Endometrium (tissue), 2 donors: ENCODE measurements around the gene KRT12.
"Not testable (repeated sequence)": the region's sequence is repeated elsewhere in the genome, so short reads cannot be mapped to it uniquely, and the experiment has no call there.

ENCODE experiments used
- FAIRE-seq: peaks from 2 replicates; lab custom pipeline; 2012; peaks lifted over from hg19 to GRCh38; lab: Jason Lieb, UNC
- donor health status: control.
- donor health status: control.

KRT12 gene

GRCh38 chr17:40883626-40884334 lies 16.8 kb upstream of the KRT12 start:
- no peak for FAIRE-seq

DNA sequence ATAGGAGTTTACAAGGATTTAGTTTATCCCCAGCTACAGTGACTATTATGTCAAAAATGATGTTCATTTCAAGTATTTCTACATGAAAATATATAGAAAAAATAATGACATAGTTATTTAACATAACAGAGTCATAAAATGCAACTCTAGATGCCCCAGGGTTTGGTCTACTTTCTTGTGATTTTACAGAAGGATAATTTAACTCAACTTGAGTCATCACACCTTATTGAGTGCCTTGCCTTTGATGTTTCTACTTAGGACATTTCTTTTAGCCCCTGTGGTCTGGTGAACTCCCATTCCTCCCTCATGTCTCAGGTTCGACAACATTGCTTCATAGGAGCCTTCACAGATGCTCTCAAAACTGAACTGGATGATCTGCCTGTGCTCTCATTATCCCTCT lies 16.0 kb upstream of the KRT12 start:
- no peak for FAIRE-seq

GRCh38 chr17:40879026-40879425 lies 12.0 kb upstream of the KRT12 start:
- FAIRE-seq: no peak

DNA sequence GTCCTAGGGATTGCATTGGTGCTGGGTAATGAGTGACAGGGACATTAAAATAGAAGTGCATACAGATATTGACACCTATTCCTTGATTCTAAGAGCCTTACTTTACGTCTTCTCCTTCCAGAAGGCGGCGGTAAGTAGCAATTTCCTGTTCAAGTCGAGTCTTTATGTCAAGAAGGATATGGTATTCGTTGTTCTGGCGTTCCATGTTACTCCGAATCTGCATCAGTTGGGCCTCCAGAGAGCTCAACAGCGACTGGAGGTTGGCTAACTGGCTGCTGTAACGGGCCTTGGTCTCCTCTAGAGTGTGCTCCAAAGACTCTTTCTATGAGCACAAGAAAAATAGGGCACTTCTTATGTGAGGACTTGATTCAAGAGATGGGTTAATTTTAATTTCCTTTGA lies 11.0 kb upstream of the KRT12 start:
- FAIRE-seq: no peak

GRCh38 chr17:40873801-40874200 lies 6.8 kb upstream of the KRT12 start:
- no peak for FAIRE-seq

- no peak for FAIRE-seq
Measured at GRCh38 chr17:40873255-40873654, 6.2 kb upstream of the KRT12 start.

- no peak for FAIRE-seq
Measured at GRCh38 chr17:40872416-40872815, 5.4 kb upstream of the KRT12 start.

GRCh38 chr17:40871316-40871715 lies 4.3 kb upstream of the KRT12 start:
- no peak for FAIRE-seq

DNA sequence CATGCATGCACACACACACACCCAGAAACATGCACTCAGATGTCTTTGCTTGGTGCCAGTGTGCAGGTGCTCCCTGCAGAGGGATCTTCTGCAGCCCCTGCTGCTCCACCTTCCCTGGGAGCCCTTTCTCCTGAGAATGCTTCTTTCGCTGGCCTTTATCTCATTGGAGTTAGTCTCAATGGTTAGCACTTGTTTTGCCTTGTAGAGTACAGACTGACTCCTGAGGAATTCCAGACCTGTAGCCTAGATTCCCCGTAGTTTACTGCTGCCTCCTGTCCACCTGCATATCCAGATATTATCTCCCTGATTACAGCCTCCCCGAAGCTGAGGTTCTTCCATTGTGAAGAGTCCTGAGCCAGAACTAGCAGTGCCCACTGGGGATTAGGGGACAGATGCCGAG lies 3.1 kb upstream of the KRT12 start:
- no peak for FAIRE-seq

DNA sequence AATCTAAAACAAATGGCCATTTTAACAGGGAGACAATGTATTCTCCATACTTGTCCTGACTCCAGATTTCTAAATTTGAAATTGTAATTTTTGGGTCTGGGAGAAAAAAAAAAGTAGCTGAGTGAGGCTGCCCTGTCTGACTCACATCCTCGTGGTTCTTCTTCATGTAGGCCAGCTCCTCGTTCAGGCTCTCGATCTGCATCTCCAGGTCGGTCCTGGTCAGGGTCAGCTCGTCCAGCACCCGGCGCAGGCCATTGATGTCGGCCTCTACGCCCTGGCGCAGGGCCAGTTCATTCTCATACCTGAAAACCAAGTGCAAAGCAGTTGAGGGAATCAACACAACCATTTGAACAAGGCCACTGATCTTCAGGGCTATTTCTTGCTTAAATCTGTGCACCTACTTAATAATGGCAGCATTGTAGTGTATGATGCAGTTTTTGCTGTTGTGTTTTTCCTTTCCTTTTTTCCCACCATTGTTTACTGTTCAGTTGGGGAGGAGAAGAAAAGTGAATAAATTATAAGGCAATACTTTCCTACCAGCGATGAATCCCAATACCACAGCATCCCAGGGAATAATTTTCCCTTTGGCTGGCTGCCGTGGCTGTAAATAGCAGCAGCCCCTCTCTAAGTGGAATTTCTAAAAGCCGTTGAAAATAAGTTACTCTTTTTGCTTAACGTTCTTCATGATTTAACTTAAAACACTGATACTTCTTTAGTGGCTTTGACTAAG lies 2.2 kb downstream of the KRT12 start:
- no peak for FAIRE-seq

DNA sequence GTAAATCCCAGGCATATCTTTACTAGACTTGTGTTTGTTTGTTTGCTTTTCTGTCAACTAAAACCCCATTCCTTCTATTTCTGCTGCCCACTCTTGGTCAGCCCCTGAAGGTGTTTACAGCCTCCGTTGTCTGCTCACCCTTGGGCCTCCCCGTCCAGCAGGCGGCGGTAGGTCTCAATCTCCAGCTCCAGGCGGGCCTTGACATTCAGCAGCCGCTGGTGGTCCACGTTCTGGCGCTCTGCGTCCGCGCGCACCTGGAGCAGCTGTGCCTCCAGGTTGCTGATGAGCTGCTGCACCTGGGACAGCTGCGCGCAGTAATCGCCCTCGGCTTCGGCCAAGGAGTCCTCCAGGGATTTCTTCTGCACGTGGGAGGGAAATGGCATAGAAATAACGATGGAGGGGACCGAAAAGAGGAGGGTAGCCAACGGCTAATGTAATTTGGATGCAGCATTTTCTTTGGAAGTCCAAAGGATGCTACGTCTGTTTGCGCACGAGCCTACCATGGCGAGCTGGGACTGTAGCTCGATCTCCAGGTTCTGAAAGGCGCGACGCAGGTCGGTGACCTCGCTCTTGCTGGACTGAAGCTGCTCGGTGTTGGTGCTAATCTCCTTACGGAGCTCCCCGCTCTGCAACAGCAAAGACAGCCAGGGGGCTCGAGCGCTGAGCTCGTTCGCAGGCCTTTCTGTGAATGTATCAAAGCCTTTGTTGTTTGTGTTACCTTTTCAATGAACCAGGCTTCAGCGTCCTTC lies 3.9 kb downstream of the KRT12 start:
- no peak for FAIRE-seq

DNA sequence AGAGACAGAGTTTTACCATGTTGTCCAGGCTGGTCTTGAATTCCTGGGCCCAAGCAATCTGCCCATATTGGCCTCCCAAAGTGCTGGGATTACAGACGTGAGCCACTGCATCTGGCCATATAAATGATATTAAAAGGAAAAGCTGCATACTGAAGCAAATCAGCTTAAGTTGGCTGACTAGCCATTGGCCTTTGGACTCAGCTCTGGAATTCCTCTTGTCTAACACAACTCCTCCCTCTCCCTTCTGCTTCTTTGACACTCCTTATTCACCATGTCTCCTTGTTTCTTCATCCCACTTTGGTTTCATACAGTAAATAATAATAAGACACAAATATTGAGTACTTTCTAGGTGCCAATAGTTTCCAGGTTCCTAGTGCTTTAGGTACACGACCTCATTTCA lies 7.5 kb downstream of the KRT12 start:
- FAIRE-seq: no peak

DNA sequence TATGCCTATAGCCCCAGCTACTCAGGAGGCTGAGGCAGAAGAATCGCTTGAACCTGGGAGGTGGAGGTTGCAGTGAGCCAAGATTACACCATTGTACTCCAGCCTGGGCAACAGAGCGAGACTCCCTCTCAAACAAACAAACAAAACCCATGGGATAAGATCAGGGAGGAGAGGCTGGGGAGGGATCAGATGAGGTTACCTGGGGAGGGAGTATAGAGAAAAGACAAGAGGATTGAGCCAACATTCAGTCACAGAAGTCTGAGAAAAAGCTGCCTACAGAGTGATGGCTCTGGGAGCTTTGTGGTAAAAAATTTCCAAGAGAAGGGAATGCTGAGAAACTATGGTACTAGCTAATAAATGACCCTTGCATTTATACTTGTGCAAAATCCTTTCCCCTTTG lies 8.4 kb downstream of the KRT12 start:
- FAIRE-seq: not testable (repeated sequence)

GRCh38 chr17:40857535-40857934 lies 9.5 kb downstream of the KRT12 start:
- FAIRE-seq: no peak

DNA sequence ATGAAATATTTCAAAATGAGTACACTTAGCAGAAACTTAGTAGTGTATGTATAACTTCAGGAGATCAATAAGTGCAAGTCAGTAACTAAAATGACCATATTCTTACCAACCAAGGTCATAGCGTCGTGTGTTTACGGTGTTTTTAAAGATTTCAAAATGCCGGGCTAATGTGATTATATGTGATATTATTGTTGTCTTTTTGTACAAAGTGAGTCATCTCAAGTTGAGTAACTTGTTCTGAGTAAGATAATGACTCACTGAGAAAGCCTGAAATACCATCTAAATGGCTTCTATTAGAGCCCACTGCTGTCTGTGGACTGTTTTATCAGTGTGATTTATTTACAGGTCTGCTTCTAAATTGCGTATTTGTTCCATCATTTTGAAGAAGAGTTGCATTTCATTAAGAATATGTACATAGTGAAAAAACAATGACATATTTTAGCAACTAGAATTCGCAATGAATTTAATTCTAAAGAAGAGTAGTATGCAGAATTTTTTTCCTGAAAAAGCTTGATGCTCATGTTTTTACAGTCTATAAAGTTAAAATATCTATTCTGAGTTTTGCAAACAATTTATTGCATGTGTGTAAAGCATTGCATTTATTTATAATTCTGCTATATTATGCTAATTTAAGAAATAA lies 12.7 kb downstream of the KRT12 start:
- peak; percentile 21 for FAIRE-seq

DNA sequence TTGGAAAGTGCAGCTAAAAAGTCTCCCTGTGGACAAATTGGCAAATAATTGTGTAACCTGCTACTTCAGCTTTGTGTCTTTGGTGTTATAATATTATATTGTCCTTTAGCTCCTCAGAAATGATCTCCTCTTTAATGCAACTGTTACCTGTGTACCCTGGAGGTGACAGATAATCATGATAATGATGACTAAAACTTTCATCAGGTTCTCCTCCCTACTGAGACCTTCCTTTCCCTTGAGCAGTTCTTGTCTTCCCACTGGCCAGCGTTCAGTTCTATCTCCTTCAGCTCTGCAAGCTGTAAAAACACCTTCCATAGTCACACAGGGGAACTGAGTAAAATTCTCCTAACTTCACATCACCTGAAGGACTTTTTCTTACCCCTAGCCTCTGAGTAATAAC lies 14.7 kb downstream of the KRT12 start:
- no peak for FAIRE-seq

DNA sequence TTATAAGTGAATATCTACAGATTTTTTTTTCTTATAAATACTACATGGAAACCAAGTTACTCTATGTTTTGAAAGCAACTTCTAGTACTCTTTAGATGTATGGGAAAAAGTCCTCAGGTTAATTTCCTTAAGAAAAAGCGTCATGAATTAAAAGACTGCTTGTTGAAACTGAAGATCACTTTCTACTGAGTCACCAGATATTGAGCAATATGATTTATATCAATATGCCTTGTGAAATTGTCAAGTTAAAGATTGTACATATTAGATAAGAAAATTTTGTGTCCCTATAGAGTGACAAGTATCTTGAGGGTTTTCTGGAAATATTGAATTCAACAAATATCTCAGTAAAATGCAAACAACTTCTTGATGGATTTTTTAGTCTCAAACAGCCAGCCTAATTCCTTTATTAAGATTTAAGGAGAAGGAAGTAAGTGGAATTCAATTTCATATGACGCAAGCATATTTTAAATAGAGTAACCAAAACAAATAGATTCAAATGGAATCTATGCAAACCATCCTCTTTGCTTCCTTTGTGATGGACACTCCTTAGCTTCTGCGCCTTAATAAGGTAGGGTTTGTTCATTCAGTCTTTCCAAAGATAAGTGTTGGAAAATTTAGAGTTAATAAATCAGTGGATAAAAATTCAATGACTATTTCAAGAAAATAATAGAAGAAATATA lies 16.6 kb downstream of the KRT12 start:
- FAIRE-seq: no peak

DNA sequence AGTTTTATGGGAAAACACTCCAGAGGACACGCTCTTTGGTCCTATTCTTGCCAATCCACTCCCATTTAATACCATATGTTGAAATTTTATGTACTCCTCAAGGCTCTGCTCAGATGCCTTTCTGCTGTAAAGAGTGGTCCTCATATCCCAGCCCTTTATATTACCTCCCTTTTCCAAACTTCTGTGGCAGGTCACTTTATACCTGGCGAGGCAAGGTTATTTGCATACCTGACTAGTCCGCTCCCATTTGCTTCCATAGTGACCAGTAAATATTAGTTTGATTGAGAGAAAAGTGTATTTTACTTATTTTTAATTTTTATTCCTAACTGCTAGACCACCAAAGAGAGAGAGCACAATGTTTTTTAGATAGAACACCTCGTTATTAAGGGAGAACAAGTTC lies 17.3 kb downstream of the KRT12 start:
- no peak for FAIRE-seq

DNA sequence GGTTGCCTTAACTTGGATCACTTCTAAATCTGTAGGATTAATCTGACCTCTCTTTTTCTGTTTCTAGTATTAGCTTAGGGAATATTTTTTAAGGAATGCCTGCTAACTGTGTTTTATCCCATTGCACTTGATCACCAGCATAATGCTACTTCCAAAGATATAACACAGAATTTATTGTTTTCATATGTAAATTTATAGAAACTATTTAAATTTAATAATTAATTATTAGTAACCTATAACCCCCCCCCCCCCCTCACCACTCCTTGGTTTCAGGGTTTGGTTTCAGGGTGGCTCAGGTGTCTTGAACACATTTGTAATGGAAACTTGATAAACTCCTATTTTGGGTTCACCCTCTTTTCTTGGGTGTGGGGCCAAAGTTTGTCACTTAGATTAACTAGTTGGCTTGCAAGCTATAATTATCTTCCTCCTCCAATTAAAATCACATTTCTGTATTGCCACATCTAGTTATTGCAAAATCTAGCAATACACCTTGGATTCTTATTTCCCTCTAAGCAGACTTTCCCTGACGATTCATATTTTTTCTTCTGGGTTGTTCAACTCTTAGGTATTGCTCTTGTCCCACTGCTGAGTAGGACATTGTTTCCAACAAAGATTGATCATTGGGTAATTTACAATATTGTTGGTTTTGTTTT lies 18.3 kb downstream of the KRT12 start:
- FAIRE-seq: no peak

DNA sequence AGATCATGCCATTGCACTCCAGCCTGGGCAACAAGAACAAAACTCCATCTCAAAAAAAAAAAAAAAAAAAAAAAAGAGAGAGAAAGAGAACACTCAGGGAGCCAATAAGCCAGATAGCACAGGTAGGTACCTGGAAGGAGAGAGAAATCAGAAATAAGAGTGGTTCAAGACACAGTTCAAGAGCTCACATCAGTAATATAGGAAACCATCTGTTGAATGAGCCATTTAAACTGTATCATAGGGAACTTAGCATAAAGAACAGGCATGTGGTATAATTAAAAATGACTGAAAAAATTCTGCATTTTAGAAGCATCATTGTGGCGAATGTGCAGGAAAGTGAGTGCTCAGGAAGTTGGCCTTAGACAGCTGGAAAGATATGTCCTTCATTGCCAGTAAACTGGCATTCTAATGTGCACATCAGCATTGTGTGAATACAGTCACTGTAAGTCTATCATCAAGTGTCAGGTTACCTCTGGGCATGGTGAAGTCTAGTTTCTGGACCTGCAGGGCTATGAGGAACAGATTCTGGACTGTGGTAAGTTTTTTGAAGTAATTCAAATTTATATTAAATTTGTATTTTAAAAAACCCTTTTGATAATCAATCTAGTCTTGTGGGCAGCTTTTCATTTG lies 20.4 kb downstream of the KRT12 start:
- FAIRE-seq: no peak

- no peak for FAIRE-seq
Measured at GRCh38 chr17:40844671-40845107, 22.3 kb downstream of the KRT12 start.
